Measurements from ENCODE around the gene GADD45A. TPM values are rescaled to one million over a fixed set of nuclear protein-coding genes. Genes with fewer than 3 reads are reported as not detected.

The GADD45A gene
- total and polyA plus RNA-seq, 12 donors, result 5.3 to 26.9 (median 13.1) TPM

DNA sequence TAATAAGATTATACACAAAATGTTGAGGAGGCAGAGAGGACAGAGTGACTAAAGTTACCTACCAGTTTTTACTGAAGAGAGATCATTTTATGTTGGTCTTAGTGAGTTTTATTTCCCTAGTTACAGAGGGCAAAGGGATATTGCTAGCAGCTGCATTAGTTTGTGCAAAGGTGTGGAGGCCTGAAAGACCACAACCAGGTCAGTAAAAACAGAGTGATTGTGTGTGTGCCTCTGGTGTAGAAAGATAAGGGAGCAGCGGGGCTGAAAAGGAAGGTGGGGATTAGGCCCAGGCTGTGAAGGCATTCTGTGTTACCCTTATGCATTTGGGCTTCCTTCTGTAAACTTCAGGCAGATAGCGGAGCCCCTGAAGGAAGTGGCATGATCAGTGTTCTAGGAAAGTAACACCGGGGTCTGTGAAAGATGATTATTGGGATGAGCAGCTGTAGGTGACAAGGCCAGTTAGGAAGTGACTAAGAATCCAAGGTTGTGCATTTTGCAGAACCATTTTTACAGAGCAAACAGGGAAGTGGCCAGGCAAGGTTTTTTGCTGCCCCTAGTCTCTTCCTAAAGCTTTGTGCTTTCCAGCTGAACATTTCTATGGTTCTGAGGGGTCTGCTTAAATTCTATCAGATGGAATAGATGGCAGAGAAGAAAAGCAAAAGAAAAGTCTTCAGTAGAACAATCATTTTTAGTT lies 3.7 kb downstream of the GADD45A start:
- TF ChIP-seq, protein P1, sequence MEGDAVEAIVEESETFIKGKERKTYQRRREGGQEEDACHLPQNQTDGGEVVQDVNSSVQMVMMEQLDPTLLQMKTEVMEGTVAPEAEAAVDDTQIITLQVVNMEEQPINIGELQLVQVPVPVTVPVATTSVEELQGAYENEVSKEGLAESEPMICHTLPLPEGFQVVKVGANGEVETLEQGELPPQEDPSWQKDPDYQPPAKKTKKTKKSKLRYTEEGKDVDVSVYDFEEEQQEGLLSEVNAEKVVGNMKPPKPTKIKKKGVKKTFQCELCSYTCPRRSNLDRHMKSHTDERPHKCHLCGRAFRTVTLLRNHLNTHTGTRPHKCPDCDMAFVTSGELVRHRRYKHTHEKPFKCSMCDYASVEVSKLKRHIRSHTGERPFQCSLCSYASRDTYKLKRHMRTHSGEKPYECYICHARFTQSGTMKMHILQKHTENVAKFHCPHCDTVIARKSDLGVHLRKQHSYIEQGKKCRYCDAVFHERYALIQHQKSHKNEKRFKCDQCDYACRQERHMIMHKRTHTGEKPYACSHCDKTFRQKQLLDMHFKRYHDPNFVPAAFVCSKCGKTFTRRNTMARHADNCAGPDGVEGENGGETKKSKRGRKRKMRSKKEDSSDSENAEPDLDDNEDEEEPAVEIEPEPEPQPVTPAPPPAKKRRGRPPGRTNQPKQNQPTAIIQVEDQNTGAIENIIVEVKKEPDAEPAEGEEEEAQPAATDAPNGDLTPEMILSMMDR (IDR thresholded peaks at IDR 0.05), result no peak
- no peak for TF ChIP-seq POLR2A (IDR thresholded peaks at IDR 0.05)
- Histone ChIP-seq H3K27ac (no peak overlapping the region), H3K9me3 (replicated peaks in 1 of 3) (no peaks in the 10 kb centered on the region), H3K4me3 (no peak overlapping the region), H3K36me3 (replicated peaks in 1 of 2) (peaks cover 0 to 6% of the 10 kb centered on the region in 2 donors), H3K27me3 (no peaks in the 10 kb centered on the region), H3K4me1 (replicated peaks in 1 of 2) (peaks cover 6 to 19% of the 10 kb centered on the region in 2 donors)
- intact Hi-C loops (cut with DNase I), result loop anchor here (5.0 to 10.0 kb wide), 2 partner anchors 124 to 144 kb away; partner anchors contain the start of gene GNG12 (in 1 of the 2)
- WGBS, 4 donors, result 62 to 84% (median 70%) methylated on average over 3 of the region's 3 CpGs
- no peak for DNase-seq

DNA sequence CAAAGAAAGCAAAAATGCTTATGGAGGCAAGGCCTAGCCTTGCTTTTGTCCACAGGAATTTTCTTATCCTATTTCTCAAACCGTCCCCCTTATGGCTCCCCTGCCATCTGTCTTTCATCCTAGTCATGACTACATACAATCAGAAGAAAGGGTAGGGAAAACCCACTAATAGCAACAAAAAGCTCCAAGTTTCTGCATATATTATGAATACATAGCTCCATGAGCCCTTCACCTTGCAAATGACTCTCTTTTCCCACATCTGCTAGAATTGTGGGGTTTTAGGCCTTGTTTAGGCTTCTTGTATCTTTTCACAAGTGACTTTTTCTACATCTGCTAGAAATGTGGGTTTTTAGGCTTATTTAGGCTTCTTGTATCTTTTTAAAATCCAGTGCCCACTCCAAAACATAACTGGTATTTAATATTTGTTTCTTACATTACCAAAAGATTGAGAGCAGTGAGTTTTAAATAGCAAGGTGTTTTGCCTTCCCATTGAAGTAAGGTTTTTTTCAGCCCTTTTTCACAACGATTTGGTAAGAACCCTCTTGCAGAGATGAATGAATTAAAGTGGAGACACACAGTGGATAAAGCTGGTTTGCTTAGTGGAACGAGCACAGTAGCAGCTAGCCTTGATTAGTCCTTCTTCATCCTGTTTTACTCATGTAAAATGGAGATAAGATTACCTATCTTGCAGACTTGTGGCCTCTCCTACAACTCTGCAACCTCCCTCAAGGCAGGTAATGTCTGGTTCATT lies 4.4 kb downstream of the GADD45A start:
- Histone ChIP-seq H3K4me3 (no peak overlapping the region), H3K27ac (no peak overlapping the region), H3K4me1 (replicated peaks in 1 of 2) (peaks cover 6 to 11% of the 10 kb centered on the region in 2 donors), H3K27me3 (no peaks in the 10 kb centered on the region), H3K36me3 (replicated peaks in 1 of 2) (peaks cover 0 to 6% of the 10 kb centered on the region in 2 donors), H3K9me3 (replicated peaks in 1 of 3) (no peaks in the 10 kb centered on the region)
- no peak for DNase-seq
- no peak for TF ChIP-seq POLR2A (IDR thresholded peaks at IDR 0.05)
- TF ChIP-seq, protein P1 (IDR thresholded peaks at IDR 0.05), result no peak
- intact Hi-C loops (cut with DNase I), result loop anchor here (5.0 to 10.0 kb wide), 3 partner anchors 65 to 143 kb away; partner anchors contain the start of gene GNG12 (in 1 of the 2)
- 76 to 85% (median 83%) methylated on average over 3 of the region's 3 CpGs for WGBS, 4 donors

DNA sequence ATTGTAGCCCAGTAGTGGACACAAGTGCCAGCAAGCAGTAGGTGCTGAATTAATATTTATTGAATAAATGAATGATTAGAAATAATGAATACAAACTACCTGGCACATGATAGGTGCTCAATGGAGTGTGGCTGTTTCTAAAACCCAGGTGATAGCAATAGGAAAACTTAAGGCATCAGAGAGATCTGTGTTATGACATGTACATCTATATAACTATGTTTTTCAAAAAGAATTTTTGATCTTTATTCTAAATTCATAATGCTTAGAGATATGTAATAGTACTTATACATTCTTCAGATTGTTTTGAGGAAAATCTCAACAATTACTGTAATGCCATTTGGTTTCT lies 5.0 kb downstream of the GADD45A start:
- peaks cover 3 to 7% of the 10 kb centered on the region in 2 donors for H3K4me1 ChIP-seq (replicated peaks in 1 of 2)
- H3K36me3 ChIP-seq (replicated peaks in 1 of 2), result peaks cover 0 to 6% of the 10 kb centered on the region in 2 donors
- TF ChIP-seq, protein P1 (IDR thresholded peaks at IDR 0.05), result no peak
- TF ChIP-seq POLR2A (IDR thresholded peaks at IDR 0.05), result no peak
- H3K27me3 ChIP-seq, result no peaks in the 10 kb centered on the region
- no peak overlapping the region for H3K27ac ChIP-seq
- DNase-seq, result no peak
- intact Hi-C loops (cut with DNase I), result loop anchor here in 1 of 2 donors (10.0 kb wide), 1 partner anchor 65 kb away; no protein-coding TSS in a partner anchor
- H3K4me3 ChIP-seq, result no peak overlapping the region
- H3K9me3 ChIP-seq (replicated peaks in 1 of 3), result no peaks in the 10 kb centered on the region

DNA sequence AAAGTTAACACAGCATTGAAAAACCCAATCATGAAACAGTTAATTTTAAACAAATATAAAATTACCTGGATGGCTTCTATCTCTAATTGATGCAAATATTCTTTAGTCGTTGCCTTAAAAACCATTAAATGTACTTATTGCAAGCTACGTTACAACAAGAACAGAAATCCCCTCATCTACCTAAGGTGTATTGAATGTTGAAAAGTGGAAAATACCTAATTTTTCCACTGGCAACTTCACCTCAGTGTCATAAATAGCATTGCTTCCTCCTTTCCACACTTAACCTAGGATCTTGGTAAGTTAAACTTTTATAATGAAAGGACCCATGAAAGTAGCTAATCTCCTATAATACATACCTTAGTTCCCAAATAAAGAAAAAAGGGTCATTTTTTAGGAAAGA lies 5.4 kb downstream of the GADD45A start:
- 86 to 97% (median 96%) methylated on average over 2 of the region's 2 CpGs for WGBS, 4 donors
- no peak for DNase-seq
- intact Hi-C loops (cut with DNase I), result loop anchor here in 1 of 2 donors (10.0 kb wide), 1 partner anchor 64 kb away; no protein-coding TSS in a partner anchor
- H3K27me3 ChIP-seq, result no peaks in the 10 kb centered on the region
- no peak for TF ChIP-seq POLR2A (IDR thresholded peaks at IDR 0.05)
- TF ChIP-seq, protein P1 (IDR thresholded peaks at IDR 0.05), result no peak
- H3K36me3 ChIP-seq (replicated peaks in 1 of 2), result peaks cover 0 to 6% of the 10 kb centered on the region in 2 donors
- no peaks in the 10 kb centered on the region for H3K9me3 ChIP-seq (replicated peaks in 1 of 3)
- peaks cover 3 to 7% of the 10 kb centered on the region in 2 donors for H3K4me1 ChIP-seq (replicated peaks in 1 of 2)
- H3K27ac ChIP-seq, result no peak overlapping the region
- no peak overlapping the region for H3K4me3 ChIP-seq
